H1 (cell line): ENCODE results near the gene CYP4F11. TPM values are rescaled to one million over a fixed set of nuclear protein-coding genes. Genes with fewer than 3 reads are reported as not detected.
"Not testable (repeated sequence)": the region's sequence is repeated elsewhere in the genome, so short reads cannot be mapped to it uniquely, and the experiment has no call there.

Experiments used
- CTCF ChIA-PET: fragments of 300-600 bp; sonication (Branson Sonifier 250); formaldehyde crosslinking; loops from one replicate; lab custom pipeline; 2021; ENCODE audit not compliant: partially characterized antibody; lab: Charles Lee
- POLR2A ChIA-PET: fragments of 300-600 bp; sonication (Branson Sonifier 250); formaldehyde crosslinking; loops from one replicate; lab custom pipeline; 2021; ENCODE audit warnings: inconsistent platforms; ENCODE audit not compliant: partially characterized antibody; lab: Charles Lee
- DNase-seq, 2 experiments: peaks; one replicate each; pipeline versions ENCODE4 v3.0.0 to v3.0.0-alpha.2; 2010 to 2022; ENCODE audit warnings: low spot score in 2 of 2, low read depth in 1 of 2, mixed read lengths in 1 of 2
- FAIRE-seq: peaks from 2 replicates; lab custom pipeline; 2011; peaks lifted over from hg19 to GRCh38; lab: Jason Lieb, UNC
- H2AFZ ChIP-seq: 2 replicates; pipeline ENCODE4 v1.8.1; 2012; ENCODE audit warnings: low read length, inconsistent platforms
- H2AK5ac ChIP-seq: 2 replicates; pipeline ENCODE4 v1.6.1; 2013; ENCODE audit warnings: low read depth, low read length
- H2BK120ac ChIP-seq: replicated peaks from 2 replicates; pipeline ENCODE3; 2013; ENCODE audit warnings: low read depth, low read length, inconsistent platforms
- H2BK12ac ChIP-seq: 2 replicates; pipeline ENCODE4 v1.6.1; 2013; ENCODE audit warnings: low read depth, low read length
- H2BK15ac ChIP-seq: 2 replicates; pipeline ENCODE4 v1.6.1; 2013; ENCODE audit warnings: low read length
- H2BK20ac ChIP-seq: 2 replicates; pipeline ENCODE4 v1.6.1; 2013; ENCODE audit warnings: low read length
- H2BK5ac ChIP-seq: 2 replicates; pipeline ENCODE4 v1.6.1; 2013; ENCODE audit warnings: low read depth, low read length
- H3K14ac ChIP-seq: 2 replicates; pipeline ENCODE4 v1.6.1; 2013; ENCODE audit warnings: inconsistent platforms; ENCODE audit not compliant: insufficient read length
- H3K18ac ChIP-seq: 2 replicates; pipeline ENCODE4 v1.6.1; 2013; ENCODE audit warnings: low read length; ENCODE audit errors: extremely low read depth
- H3K23ac ChIP-seq: 2 replicates; pipeline ENCODE4 v1.6.1; 2013; ENCODE audit warnings: inconsistent platforms; ENCODE audit not compliant: insufficient read length
- H3K23me2 ChIP-seq: 2 replicates; pipeline ENCODE4 v1.6.1; 2013; ENCODE audit warnings: low read depth, low read length
- H3K27ac ChIP-seq: 2 replicates; pipeline ENCODE4 v1.6.1; 2011; ENCODE audit warnings: low read depth, low read length, inconsistent platforms
- H3K27me3 ChIP-seq, 4 experiments: replicated peaks in 1 of 4; 1 replicate in 1 of 4; 2 replicates in 3 of 4; pipeline versions ENCODE4 v1.6.1 to v1.8.1; 2011 to 2013; ENCODE audit warnings: low read length in 3 of 4, mild to moderate bottlenecking in 3 of 4, inconsistent platforms in 2 of 4, mixed read lengths in 2 of 4, moderate library complexity in 1 of 4; ENCODE audit not compliant: control insufficient read depth in 3 of 4, insufficient read depth in 3 of 4; ENCODE audit errors: extremely low read depth in 1 of 4
- H3K36me3 ChIP-seq, 4 experiments: 2 replicates each; pipeline versions ENCODE4 v1.6.1 to v1.8.1; 2011 to 2013; ENCODE audit warnings: mild to moderate bottlenecking in 4 of 4, low read length in 3 of 4, moderate library complexity in 2 of 4, control low read depth in 1 of 4, inconsistent platforms in 1 of 4; ENCODE audit not compliant: insufficient read depth in 4 of 4, control insufficient read depth in 2 of 4
- H3K4ac ChIP-seq: replicated peaks from 2 replicates; pipeline ENCODE3; 2013; ENCODE audit warnings: low read length, low read depth, mixed read lengths, inconsistent platforms; ENCODE audit not compliant: insufficient read length
- H3K4me1 ChIP-seq, 4 experiments: replicated peaks in 1 of 4; 1 replicate in 1 of 4; 2 replicates in 3 of 4; pipeline versions ENCODE4 v1.6.1 to v1.8.1; 2011 to 2013; ENCODE audit warnings: low read length in 3 of 4, inconsistent platforms in 2 of 4, mixed read lengths in 1 of 4; ENCODE audit not compliant: insufficient read depth in 4 of 4, control insufficient read depth in 3 of 4
- H3K4me2 ChIP-seq, 2 experiments: 2 replicates each; pipeline versions ENCODE4 v1.6.1 to v1.8.1; 2011 to 2013; ENCODE audit warnings: low read depth in 2 of 2, low read length in 2 of 2, control low read depth in 1 of 2, inconsistent platforms in 1 of 2, mild to moderate bottlenecking in 1 of 2; ENCODE audit not compliant: insufficient read depth in 1 of 2
- H3K4me3 ChIP-seq, 4 experiments: fragments of 200-600, 300-600 bp in 1 of 4; sonication (generic), shearing (Covaris generic), sonication (Bioruptor Twin) in 1 of 4; 2 replicates each; pipeline versions ENCODE4 v1.5.1 to v1.8.1; 2011 to 2016; ENCODE audit warnings: low read length in 4 of 4, low read depth in 3 of 4, control low read depth in 2 of 4, inconsistent platforms in 2 of 4, mild to moderate bottlenecking in 2 of 4, mixed read lengths in 1 of 4, moderate library complexity in 1 of 4; ENCODE audit not compliant: insufficient read depth in 2 of 4; ENCODE audit errors: extremely low read depth in 1 of 4
- H3K56ac ChIP-seq: replicated peaks from 2 replicates; pipeline ENCODE3; 2013; ENCODE audit warnings: low read depth, mild to moderate bottlenecking, mixed read lengths, low read length, inconsistent platforms; ENCODE audit not compliant: insufficient read length
- H3K79me1 ChIP-seq: 2 replicates; pipeline ENCODE4 v1.6.1; 2013; ENCODE audit warnings: low read depth, low read length, control low read depth
- H3K79me2 ChIP-seq, 2 experiments: 2 replicates each; pipeline versions ENCODE4 v1.6.1 to v1.8.1; 2012 to 2013; ENCODE audit warnings: low read length in 2 of 2, mild to moderate bottlenecking in 2 of 2, inconsistent platforms in 1 of 2; ENCODE audit not compliant: insufficient read depth in 2 of 2, control insufficient read depth in 1 of 2
- H3K9ac ChIP-seq, 4 experiments: replicated peaks in 1 of 4; 1 replicate in 1 of 4; 2 replicates in 3 of 4; pipeline versions ENCODE4 v1.6.1 to v1.8.1; 2011 to 2013; ENCODE audit warnings: low read depth in 3 of 4, low read length in 3 of 4, control low read depth in 2 of 4, mild to moderate bottlenecking in 2 of 4, moderate library complexity in 2 of 4, inconsistent platforms in 1 of 4; ENCODE audit errors: extremely low read depth in 1 of 4
- H3K9me3 ChIP-seq, 2 experiments: 2 replicates each; pipeline versions ENCODE4 v1.6.1 to v1.8.1; 2012 to 2013; ENCODE audit warnings: mild to moderate bottlenecking in 2 of 2, moderate library complexity in 2 of 2, control low read depth in 1 of 2, inconsistent platforms in 1 of 2, low read depth in 1 of 2, low read length in 1 of 2, mixed read lengths in 1 of 2; ENCODE audit not compliant: insufficient read depth in 2 of 2
- H4K20me1 ChIP-seq, 2 experiments: replicated peaks in 1 of 2; 2 replicates each; pipeline versions ENCODE3 to v1.8.1; 2011 to 2013; ENCODE audit warnings: inconsistent platforms in 2 of 2, low read length in 2 of 2, mild to moderate bottlenecking in 1 of 2; ENCODE audit not compliant: insufficient read depth in 2 of 2, control insufficient read depth in 1 of 2
- H4K5ac ChIP-seq: 2 replicates; pipeline ENCODE4 v1.6.1; 2013; ENCODE audit warnings: low read length, low read depth, mixed read lengths, inconsistent platforms; ENCODE audit not compliant: insufficient read length
- H4K8ac ChIP-seq: 2 replicates; pipeline ENCODE4 v1.8.0; 2013; ENCODE audit warnings: mild to moderate bottlenecking, moderate library complexity, low read length, inconsistent platforms; ENCODE audit not compliant: insufficient read depth; ENCODE audit errors: extremely low read depth
- H4K91ac ChIP-seq: replicated peaks from 2 replicates; pipeline ENCODE3; 2013; ENCODE audit warnings: low read length, mixed read lengths, inconsistent platforms; ENCODE audit not compliant: insufficient read length
- WGBS, 2 experiments: shearing (Covaris generic) in 1 of 2; methylation state at CpG; one replicate each; pipeline versions ENCODE4 v1.1.6 to v1.1.7; 2013 to 2015; ENCODE audit warnings: low lambda C conversion rate in 2 of 2, mixed read lengths in 2 of 2, inconsistent platforms in 1 of 2, low coverage in 1 of 2, missing lambda C conversion rate in 1 of 2; ENCODE audit not compliant: insufficient replicate concordance in 2 of 2, insufficient coverage in 1 of 2, insufficient read length in 1 of 2; ENCODE audit errors: extremely low coverage in 1 of 2, missing lambda C conversion rate in 1 of 2; 5-methylcytosine and 5-hydroxymethylcytosine counted together
- polyA plus RNA-seq, 7 experiments: library from polyadenylated mRNA; depleted of rRNA in 3 of 7; stranded (reverse) in 5 of 7; unstranded in 2 of 7; fragments of >200 nt in 5 of 7; fragments of 200-250 nt in 2 of 7; gene quantifications; 1 replicate in 5 of 7; 2 replicates in 1 of 7; 4 replicates in 1 of 7; pipeline versions ENCODE4 v1.2.1 to v1.2.3, GENCODE V29; 2011 to 2013; ENCODE audit warnings: missing spikeins in 2 of 7, mixed read lengths in 2 of 7
- total RNA-seq: library from RNA; stranded (reverse); fragmentation: NEBNext Ultra II Directional; extraction: Animal tissue kit (Norgen Biotek cat#: 25700); gene quantifications from 2 replicates; pipeline ENCODE4 v1.2.1, GENCODE V29; 2021

The CYP4F11 gene
- total and polyA plus RNA-seq, 2 of the 8 experiments (the other 6 are each of a cell fraction or from before 2014, with no cell fraction given), result not detected

DNA sequence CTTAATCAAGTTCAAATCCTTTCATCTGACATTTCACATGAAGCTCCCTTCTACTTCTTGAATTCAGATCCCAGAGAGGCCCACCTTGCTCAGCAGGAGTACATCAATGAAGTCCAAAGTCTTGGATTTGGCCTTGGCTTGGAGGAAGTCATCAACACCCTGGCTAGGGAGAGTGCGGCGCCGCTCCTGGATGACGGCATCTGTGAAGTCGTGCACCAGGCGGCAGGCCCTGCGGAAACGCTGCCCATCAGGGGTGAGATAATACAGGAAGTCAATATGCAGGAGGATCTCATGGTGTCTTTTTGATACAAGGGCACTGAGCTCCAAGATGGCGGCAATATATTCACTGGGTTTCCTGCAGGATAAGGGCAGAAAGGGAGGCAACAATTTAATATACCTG is 45.0 kb downstream of the CYP4F11 start:
- DNase-seq, H3K79me1 ChIP-seq, H3K23ac ChIP-seq, H4K8ac ChIP-seq, H2BK20ac ChIP-seq, POLR2A ChIA-PET, H3K27ac ChIP-seq, H4K20me1 ChIP-seq, H2BK5ac ChIP-seq, H3K4ac ChIP-seq, H3K18ac ChIP-seq, H2AFZ ChIP-seq, H2BK15ac ChIP-seq, H3K4me1 ChIP-seq, H2BK120ac ChIP-seq, H3K4me3 ChIP-seq, H4K5ac ChIP-seq, H3K4me2 ChIP-seq, H2AK5ac ChIP-seq, H3K36me3 ChIP-seq, H3K23me2 ChIP-seq, H3K56ac ChIP-seq, CTCF ChIA-PET, H3K14ac ChIP-seq, H4K91ac ChIP-seq, H3K27me3 ChIP-seq, H3K9ac ChIP-seq, FAIRE-seq, H2BK12ac ChIP-seq, H3K79me2 ChIP-seq: not testable (repeated sequence)
- peaks cover 78 to 84% of the 10 kb centered on the region in 2 experiments for H3K9me3 ChIP-seq
- 85% methylated on average over 9 of the region's 9 CpGs; no CpG with 5 or more reads in 1 of the 2 experiments for WGBS, 2 experiments
